ENCODE data around the gene GABRB3.
A peak's percentile ranks its signal among the peaks of the same experiment; 100 is the strongest.

The GABRB3 gene

GRCh38 chr15:26670116-26670515 is 102.8 kb downstream of the GABRB3 start:
- DNase-seq = no peak

- no peak for DNase-seq
Observed at GRCh38 chr15:26667222-26667988, 105.5 kb downstream of the GABRB3 start.

- DNase-seq = no peak
Observed at GRCh38 chr15:26665957-26666791, 106.7 kb downstream of the GABRB3 start.

- no peak for DNase-seq
Observed at GRCh38 chr15:26662283-26662682, 110.6 kb downstream of the GABRB3 start.

GRCh38 chr15:26661748-26662147 is 111.1 kb downstream of the GABRB3 start:
- no peak for DNase-seq

- DNase-seq = no peak
Observed at GRCh38 chr15:26661107-26661506, 111.8 kb downstream of the GABRB3 start.

GRCh38 chr15:26660241-26660640 is 112.6 kb downstream of the GABRB3 start:
- DNase-seq = no peak

- DNase-seq = no peak
Observed at GRCh38 chr15:26658290-26658689, 114.6 kb downstream of the GABRB3 start.

GRCh38 chr15:26656080-26656479 is 116.8 kb downstream of the GABRB3 start:
- no peak for DNase-seq

GRCh38 chr15:26651909-26652308 is 121.0 kb downstream of the GABRB3 start:
- DNase-seq = no peak

- no peak for DNase-seq
Observed at GRCh38 chr15:26648676-26649075, 124.2 kb downstream of the GABRB3 start.

- no peak for DNase-seq
Observed at GRCh38 chr15:26644948-26645347, 127.9 kb downstream of the GABRB3 start.

- no peak for DNase-seq
Observed at GRCh38 chr15:26641144-26641543, 131.7 kb downstream of the GABRB3 start.

GRCh38 chr15:26640601-26641000 is 132.3 kb downstream of the GABRB3 start:
- DNase-seq = no peak

- no peak for DNase-seq
Observed at GRCh38 chr15:26639966-26640365, 132.9 kb downstream of the GABRB3 start.

- DNase-seq = no peak
Observed at GRCh38 chr15:26635614-26636013, 137.3 kb downstream of the GABRB3 start.

GRCh38 chr15:26635105-26635504 is 137.8 kb downstream of the GABRB3 start:
- no peak for DNase-seq

- DNase-seq = no peak
Observed at GRCh38 chr15:26634319-26634718, 138.5 kb downstream of the GABRB3 start.

- no peak for DNase-seq
Observed at GRCh38 chr15:26632500-26632899, 140.4 kb downstream of the GABRB3 start.

- DNase-seq = no peak
Observed at GRCh38 chr15:26631894-26632293, 141.0 kb downstream of the GABRB3 start.

- no peak for DNase-seq
Observed at GRCh38 chr15:26630857-26631256, 142.0 kb downstream of the GABRB3 start.

GRCh38 chr15:26628879-26629529 is 143.9 kb downstream of the GABRB3 start:
- peak; percentile 87 for DNase-seq

- no peak for DNase-seq
Observed at GRCh38 chr15:26628071-26628470, 144.8 kb downstream of the GABRB3 start.

- no peak for DNase-seq
Observed at GRCh38 chr15:26624128-26624527, 148.7 kb downstream of the GABRB3 start.
